HL-60 (cell line): ENCODE measurements around the gene MOB3C.

ENCODE experiments used
- DNase-seq, 2 experiments: peaks; one replicate each; pipeline ENCODE4 v3.0.0-alpha.2; 2010 to 2020; ENCODE audit warnings: low read depth in 1 of 2, low spot score in 1 of 2
- H3K27ac ChIP-seq: fragments of 250-450 bp; sonication (Bioruptor Pico); replicated peaks from 2 replicates; pipeline ENCODE4 v1.5.1; 2020; ENCODE audit warnings: mild to moderate bottlenecking, moderate library complexity
- H3K27me3 ChIP-seq: fragments of 250-450 bp; sonication (Bioruptor Pico); 2 replicates; pipeline ENCODE4 v1.5.1; 2021; ENCODE audit warnings: mild to moderate bottlenecking, moderate library complexity; ENCODE audit not compliant: insufficient read depth, poor library complexity, severe bottlenecking
- H3K4me3 ChIP-seq: replicated peaks from 2 replicates; pipeline ENCODE4 v1.5.1; 2011; ENCODE audit warnings: mild to moderate bottlenecking, control low read depth, low read length; ENCODE audit not compliant: insufficient read depth
- GABPA ChIP-seq: IDR thresholded peaks from 2 replicates; pipeline ENCODE4 v1.6.1; 2012; ENCODE audit warnings: low read depth
- POLR2AphosphoS5 ChIP-seq: IDR thresholded peaks from 2 replicates; pipeline ENCODE4 v1.6.1; 2012; ENCODE audit warnings: low read depth
- SPI1 ChIP-seq: IDR thresholded peaks from 2 replicates; pipeline ENCODE4 v1.6.1; 2012; ENCODE audit warnings: low read depth, mild to moderate bottlenecking, borderline replicate concordance
- TF ChIP-seq, protein P1 (sequence below): IDR thresholded peaks from 2 replicates; pipeline ENCODE4 v1.6.1; 2012; ENCODE audit warnings: low read depth; ENCODE audit not compliant: insufficient replicate concordance
- TF ChIP-seq, protein P2 (sequence below): IDR thresholded peaks from one replicate; pipeline ENCODE4 v1.5.1; 2011; ENCODE audit warnings: low read length, control low read depth, inconsistent platforms; ENCODE audit not compliant: insufficient read depth

Gene MOB3C

DNA sequence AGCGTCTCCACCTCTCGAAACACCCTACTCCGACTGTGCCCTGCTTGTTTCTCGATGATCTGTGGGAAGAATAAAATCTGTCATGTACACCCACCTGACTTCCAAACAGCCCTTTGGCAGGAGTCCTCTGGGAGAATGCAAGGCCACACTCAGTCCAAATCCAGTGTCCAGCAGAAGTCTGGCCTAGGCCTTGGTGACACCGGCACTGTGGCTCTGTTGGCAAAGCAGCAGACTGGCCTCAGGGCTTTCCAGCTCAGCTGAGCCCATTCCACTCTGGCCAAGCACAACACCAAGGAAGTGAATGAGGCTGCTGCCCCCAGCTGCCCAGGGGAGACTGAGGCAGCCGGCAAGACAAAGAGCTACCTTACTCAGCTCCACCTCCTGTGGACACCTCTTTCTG lies 40.0 kb downstream of the MOB3C start:
- TF ChIP-seq SPI1 (no peak), GABPA (no peak), POLR2AphosphoS5 (no peak)
- TF ChIP-seq, protein P1, sequence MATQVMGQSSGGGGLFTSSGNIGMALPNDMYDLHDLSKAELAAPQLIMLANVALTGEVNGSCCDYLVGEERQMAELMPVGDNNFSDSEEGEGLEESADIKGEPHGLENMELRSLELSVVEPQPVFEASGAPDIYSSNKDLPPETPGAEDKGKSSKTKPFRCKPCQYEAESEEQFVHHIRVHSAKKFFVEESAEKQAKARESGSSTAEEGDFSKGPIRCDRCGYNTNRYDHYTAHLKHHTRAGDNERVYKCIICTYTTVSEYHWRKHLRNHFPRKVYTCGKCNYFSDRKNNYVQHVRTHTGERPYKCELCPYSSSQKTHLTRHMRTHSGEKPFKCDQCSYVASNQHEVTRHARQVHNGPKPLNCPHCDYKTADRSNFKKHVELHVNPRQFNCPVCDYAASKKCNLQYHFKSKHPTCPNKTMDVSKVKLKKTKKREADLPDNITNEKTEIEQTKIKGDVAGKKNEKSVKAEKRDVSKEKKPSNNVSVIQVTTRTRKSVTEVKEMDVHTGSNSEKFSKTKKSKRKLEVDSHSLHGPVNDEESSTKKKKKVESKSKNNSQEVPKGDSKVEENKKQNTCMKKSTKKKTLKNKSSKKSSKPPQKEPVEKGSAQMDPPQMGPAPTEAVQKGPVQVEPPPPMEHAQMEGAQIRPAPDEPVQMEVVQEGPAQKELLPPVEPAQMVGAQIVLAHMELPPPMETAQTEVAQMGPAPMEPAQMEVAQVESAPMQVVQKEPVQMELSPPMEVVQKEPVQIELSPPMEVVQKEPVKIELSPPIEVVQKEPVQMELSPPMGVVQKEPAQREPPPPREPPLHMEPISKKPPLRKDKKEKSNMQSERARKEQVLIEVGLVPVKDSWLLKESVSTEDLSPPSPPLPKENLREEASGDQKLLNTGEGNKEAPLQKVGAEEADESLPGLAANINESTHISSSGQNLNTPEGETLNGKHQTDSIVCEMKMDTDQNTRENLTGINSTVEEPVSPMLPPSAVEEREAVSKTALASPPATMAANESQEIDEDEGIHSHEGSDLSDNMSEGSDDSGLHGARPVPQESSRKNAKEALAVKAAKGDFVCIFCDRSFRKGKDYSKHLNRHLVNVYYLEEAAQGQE = no peak
- TF ChIP-seq, protein P2, sequence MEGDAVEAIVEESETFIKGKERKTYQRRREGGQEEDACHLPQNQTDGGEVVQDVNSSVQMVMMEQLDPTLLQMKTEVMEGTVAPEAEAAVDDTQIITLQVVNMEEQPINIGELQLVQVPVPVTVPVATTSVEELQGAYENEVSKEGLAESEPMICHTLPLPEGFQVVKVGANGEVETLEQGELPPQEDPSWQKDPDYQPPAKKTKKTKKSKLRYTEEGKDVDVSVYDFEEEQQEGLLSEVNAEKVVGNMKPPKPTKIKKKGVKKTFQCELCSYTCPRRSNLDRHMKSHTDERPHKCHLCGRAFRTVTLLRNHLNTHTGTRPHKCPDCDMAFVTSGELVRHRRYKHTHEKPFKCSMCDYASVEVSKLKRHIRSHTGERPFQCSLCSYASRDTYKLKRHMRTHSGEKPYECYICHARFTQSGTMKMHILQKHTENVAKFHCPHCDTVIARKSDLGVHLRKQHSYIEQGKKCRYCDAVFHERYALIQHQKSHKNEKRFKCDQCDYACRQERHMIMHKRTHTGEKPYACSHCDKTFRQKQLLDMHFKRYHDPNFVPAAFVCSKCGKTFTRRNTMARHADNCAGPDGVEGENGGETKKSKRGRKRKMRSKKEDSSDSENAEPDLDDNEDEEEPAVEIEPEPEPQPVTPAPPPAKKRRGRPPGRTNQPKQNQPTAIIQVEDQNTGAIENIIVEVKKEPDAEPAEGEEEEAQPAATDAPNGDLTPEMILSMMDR = no peak
- no peak for DNase-seq
- H3K27me3 ChIP-seq = no peaks in the 10 kb centered on the region

DNA sequence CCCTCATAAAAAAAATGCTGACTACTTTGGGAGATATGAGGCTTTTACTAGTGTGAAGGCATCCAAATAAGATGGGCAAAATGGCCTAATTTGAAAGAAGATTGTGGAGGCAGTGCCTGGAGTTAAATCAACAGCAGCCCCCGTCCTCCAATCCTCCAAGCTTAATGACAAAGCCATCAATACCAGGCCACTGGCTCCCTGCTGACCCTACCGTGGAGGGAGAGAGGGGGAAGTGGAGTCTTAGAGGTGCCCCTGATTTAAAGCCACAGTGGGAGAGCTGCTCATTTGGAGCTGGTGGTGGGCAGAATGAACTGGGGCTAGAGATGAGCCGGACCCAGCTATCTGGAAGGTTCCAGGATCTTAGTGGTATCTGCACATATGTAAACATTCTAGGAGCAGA lies 40.8 kb downstream of the MOB3C start:
- no peak overlapping the region for H3K27ac ChIP-seq
- H3K27me3 ChIP-seq = no peaks in the 10 kb centered on the region
- H3K4me3 ChIP-seq = no peak overlapping the region
- no peak for DNase-seq
- TF ChIP-seq POLR2AphosphoS5 (no peak), GABPA (no peak), SPI1 (no peak)
- TF ChIP-seq, protein P2 = no peak
- TF ChIP-seq, protein P1 = no peak

More for the DNA sequence above, 40.0 kb downstream of the MOB3C start:
- Histone ChIP-seq H3K27ac (no peak overlapping the region), H3K4me3 (no peak overlapping the region)

DNA sequence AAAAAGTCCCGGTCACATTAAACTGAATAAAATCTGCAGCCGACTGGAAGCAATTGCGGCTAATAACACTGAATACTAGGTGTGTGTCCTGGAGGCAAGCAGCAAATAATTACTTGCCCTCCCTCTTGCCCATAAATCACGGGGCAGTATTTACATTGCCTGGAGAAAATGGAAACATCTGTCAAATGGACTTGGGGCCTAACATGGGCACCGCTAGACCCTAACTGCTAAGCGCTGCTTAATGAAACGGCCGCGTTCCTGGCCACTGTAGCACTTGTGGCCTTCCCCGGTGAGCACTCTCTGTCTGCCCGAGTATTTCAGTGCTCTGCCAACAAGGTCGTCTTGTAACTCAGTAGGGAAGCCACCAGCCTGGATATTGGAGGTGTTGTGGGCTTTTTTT lies 41.3 kb downstream of the MOB3C start:
- DNase-seq = no peak
- H3K27ac ChIP-seq = no peak overlapping the region
- TF ChIP-seq POLR2AphosphoS5 = no peak
- TF ChIP-seq GABPA = no peak
- TF ChIP-seq, protein P2 = no peak
- no peak for TF ChIP-seq SPI1
- TF ChIP-seq, protein P1 = no peak

More for the DNA sequence above, 41.3 kb downstream of the MOB3C start:
- Histone ChIP-seq H3K27me3 (no peaks in the 10 kb centered on the region), H3K4me3 (no peak overlapping the region)
